GM19025 (cell line): ENCODE measurements around the gene SUPT16H.
"Not testable (repeated sequence)": the region's sequence is repeated elsewhere in the genome, so short reads cannot be mapped to it uniquely, and the experiment has no call there.

Source experiments
- ATAC-seq: cut with Tn5 transposase; IDR thresholded peaks from one replicate; pipeline ENCODE4 v1.9.1; 2021; ENCODE audit warnings: mild to moderate bottlenecking, low read depth, moderate library complexity; ENCODE audit not compliant: unreplicated experiment

SUPT16H gene

DNA sequence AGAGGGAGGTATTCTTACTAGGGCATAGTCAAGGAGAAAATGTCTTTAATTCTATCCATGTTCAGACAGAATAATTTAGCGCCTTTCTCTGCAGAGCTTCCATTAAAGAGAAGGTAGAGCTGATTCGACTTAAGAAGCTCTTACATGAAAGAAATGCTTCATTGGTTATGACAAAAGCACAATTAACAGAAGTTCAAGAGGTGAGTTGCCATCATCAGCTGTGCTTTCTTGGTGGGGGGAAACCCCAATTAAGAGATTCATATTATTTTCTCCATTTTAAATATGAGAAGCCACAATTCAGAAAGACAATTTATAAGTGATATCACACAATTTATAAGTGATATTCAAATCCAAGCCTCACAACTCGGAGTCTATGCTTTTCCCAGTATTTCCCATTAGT, 76.2 kb downstream of the SUPT16H start:
- no peak for ATAC-seq

DNA sequence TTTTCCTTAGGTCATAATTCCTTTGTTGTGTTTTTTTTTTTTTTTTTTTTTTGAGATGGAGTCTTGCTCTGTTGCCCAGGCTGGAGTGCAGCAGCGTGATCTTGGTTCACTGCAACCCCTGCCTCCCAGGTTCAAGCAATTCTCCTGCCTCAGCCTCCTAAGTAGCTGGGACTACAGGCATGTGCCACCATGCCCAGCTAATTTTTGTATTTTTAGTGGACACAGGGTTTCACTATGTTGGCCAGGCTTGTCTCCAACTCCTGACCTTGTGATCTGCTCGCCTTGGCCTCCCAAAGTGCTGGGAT, 81.0 kb downstream of the SUPT16H start:
- ATAC-seq, result not testable (repeated sequence)

DNA sequence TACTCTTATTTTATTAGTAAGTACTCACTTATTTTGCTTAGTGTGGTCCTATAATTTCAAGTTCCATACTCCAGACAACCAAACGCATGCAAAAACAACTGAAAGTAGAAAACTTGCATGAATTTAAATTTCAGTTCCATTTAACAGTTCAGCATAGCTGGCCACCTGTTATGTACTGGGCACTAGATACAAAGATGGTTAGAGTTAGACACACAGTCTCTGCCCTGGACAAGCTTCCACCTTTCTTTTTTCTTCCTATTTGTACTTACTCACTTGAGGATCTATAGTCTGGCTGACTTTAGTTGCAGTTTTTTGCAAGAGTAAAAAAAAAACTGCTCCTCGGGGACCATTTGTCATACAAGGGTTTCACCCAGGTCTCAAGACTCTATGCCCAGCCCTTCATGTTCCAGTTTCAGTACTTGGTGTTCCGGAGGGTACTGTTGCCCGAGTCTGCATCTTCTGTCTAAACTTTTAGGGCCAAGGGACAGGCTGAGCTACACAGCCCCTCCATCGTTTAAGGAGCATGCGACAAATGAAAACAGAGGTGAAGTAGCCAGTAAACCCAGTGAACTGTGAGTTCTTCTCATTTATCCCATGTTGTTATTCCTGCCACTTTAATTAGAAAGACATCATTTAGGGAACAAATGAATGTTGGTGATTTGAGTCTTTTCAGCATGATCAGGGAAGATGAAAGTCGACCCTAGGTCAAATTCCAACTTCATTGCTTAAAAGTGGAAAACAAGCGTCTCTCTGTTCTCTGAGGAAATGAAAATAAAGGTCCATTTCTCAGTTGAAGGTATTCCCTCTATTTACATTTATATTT, 81.6 kb downstream of the SUPT16H start:
- no peak for ATAC-seq
